Astrocyte (in vitro differentiated cells and primary cell): Measurements from ENCODE around the gene SYT2.
"Not testable (repeated sequence)": the region's sequence is repeated elsewhere in the genome, so short reads cannot be mapped to it uniquely, and the experiment has no call there.

Experiments
- CTCF ChIP-seq: IDR thresholded peaks from 2 replicates; pipeline ENCODE4 v1.5.1; 2011; ENCODE audit warnings: low read depth, mild to moderate bottlenecking, inconsistent platforms, low read length, moderate library complexity; ENCODE audit not compliant: insufficient read depth
- EZH2 ChIP-seq: IDR thresholded peaks from 2 replicates; pipeline ENCODE4 v1.6.1; 2012; ENCODE audit warnings: mild to moderate bottlenecking, low read length, inconsistent platforms; ENCODE audit not compliant: insufficient read depth

GRCh38 chr1:202545647-202546303 is 164.5 kb downstream of the SYT2 start:
- not testable (repeated sequence) for TF ChIP-seq CTCF, EZH2
